Hematopoietic multipotent progenitor cell treated with erythropoietin and hydrocortisone succinate and interleukin-3 and kit ligand, for 8 days (in vitro differentiated cells): Measurements from ENCODE around the gene GOLGA8T.
A peak's percentile ranks its signal among the peaks of the same experiment; 100 is the strongest.
"Not testable (repeated sequence)": the region's sequence is repeated elsewhere in the genome, so short reads cannot be mapped to it uniquely, and the experiment has no call there.

Experiments
- DNase-seq: peaks from one replicate; pipeline ENCODE4 v3.0.0-alpha.2; 2015

The GOLGA8T gene

GRCh38 chr15:30134751-30135150, at the start of gene GOLGA8T:
Gene GOLGA8T, plus strand, starts transcription at chr15:30135051. Its CDS starts 98 bp downstream, at chr15:30135149.
- DNase-seq: not testable (repeated sequence)

- DNase-seq: not testable (repeated sequence)
Observed at GRCh38 chr15:30097827-30098226, 37.0 kb upstream of the GOLGA8T start.

GRCh38 chr15:30102890-30103289, 32.0 kb upstream of the GOLGA8T start:
- not testable (repeated sequence) for DNase-seq

- DNase-seq: not testable (repeated sequence)
Observed at GRCh38 chr15:30103941-30104507, 30.8 kb upstream of the GOLGA8T start.

- DNase-seq: not testable (repeated sequence)
Observed at GRCh38 chr15:30110591-30110990, 24.3 kb upstream of the GOLGA8T start.

GRCh38 chr15:30130066-30130465, 4.8 kb upstream of the GOLGA8T start:
- not testable (repeated sequence) for DNase-seq

GRCh38 chr15:30143246-30143645, 8.4 kb downstream of the GOLGA8T start:
- DNase-seq: not testable (repeated sequence)

- DNase-seq: not testable (repeated sequence)
Observed at GRCh38 chr15:30149891-30150290, 15.0 kb downstream of the GOLGA8T start.

GRCh38 chr15:30162479-30163357, 27.9 kb downstream of the GOLGA8T start:
- DNase-seq: not testable (repeated sequence)

- not testable (repeated sequence) for DNase-seq
Observed at GRCh38 chr15:30163759-30164158, 28.9 kb downstream of the GOLGA8T start.

- not testable (repeated sequence) for DNase-seq
Observed at GRCh38 chr15:30164257-30164656, 29.4 kb downstream of the GOLGA8T start.

- not testable (repeated sequence) for DNase-seq
Observed at GRCh38 chr15:30167403-30167802, 32.6 kb downstream of the GOLGA8T start.

GRCh38 chr15:30167886-30168285, 33.0 kb downstream of the GOLGA8T start:
- DNase-seq: not testable (repeated sequence)

- DNase-seq: not testable (repeated sequence)
Observed at GRCh38 chr15:30171452-30171851, 36.6 kb downstream of the GOLGA8T start.

- DNase-seq: peak; percentile 1
Observed at GRCh38 chr15:30173041-30173608, 38.3 kb downstream of the GOLGA8T start.

- DNase-seq: not testable (repeated sequence)
Observed at GRCh38 chr15:30175291-30175690, 40.4 kb downstream of the GOLGA8T start.

- DNase-seq: not testable (repeated sequence)
Observed at GRCh38 chr15:30176613-30177012, 41.8 kb downstream of the GOLGA8T start.

- DNase-seq: not testable (repeated sequence)
Observed at GRCh38 chr15:30179814-30180213, 45.0 kb downstream of the GOLGA8T start.

GRCh38 chr15:30185495-30185894, 50.6 kb downstream of the GOLGA8T start:
- not testable (repeated sequence) for DNase-seq

GRCh38 chr15:30187429-30187828, 52.6 kb downstream of the GOLGA8T start:
- DNase-seq: not testable (repeated sequence)

- DNase-seq: not testable (repeated sequence)
Observed at GRCh38 chr15:30189754-30190153, 54.9 kb downstream of the GOLGA8T start.

GRCh38 chr15:30191143-30191542, 56.3 kb downstream of the GOLGA8T start:
- not testable (repeated sequence) for DNase-seq

GRCh38 chr15:30191639-30192038, 56.8 kb downstream of the GOLGA8T start:
- not testable (repeated sequence) for DNase-seq
